Dedifferentiated amniotic fluid mesenchymal stem cell (primary cell): ENCODE results near the gene RPS18.
A peak's percentile ranks its signal among the peaks of the same experiment; 100 is the strongest.

Experiments
- DNase-seq: peaks from one replicate; pipeline ENCODE4 v3.0.0-alpha.2; 2016; ENCODE audit errors: extremely low spot score

RPS18 gene

GRCh38 chr6:33314943-33315792, 43.3 kb downstream of the RPS18 start:
- no peak for DNase-seq

DNA sequence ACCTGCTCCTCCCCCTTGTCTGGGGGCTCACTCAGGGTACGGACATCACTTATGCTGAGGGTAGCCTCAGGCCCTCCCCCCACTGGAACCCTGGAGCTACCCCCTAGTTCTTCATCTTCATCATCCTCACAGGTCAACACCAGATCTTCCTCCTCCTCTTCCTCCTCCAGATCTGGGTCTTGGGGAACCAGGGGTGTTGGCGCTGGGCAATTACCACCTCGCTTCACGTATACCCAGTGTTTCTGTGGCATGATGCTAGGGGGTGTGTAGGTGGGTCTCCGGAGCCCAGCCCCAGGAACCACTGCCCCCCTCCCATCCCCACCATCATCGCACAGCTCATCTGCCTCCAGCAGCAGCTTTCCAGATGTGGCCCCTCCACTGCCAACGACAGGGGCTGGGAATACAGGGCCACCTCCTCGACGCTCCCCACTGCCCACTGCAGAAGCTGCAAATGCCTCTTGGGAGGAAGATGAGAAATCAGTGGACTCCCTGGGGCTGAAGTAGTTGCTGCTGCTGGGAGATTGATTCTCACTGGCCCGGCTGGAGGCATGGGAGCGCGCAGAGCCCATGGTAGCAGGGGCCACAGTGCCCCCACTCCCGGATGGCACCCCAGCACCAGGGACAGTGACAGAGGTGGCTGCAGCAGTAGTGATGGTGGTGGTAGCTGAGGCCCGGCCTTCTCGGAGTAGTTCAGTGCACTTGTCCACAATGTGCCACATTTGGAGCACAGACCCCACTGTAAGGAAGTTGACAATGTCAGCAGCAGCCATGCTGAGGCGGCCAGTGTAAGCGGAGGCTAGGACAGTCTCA, 44.1 kb downstream of the RPS18 start:
- DNase-seq: no peak

DNA sequence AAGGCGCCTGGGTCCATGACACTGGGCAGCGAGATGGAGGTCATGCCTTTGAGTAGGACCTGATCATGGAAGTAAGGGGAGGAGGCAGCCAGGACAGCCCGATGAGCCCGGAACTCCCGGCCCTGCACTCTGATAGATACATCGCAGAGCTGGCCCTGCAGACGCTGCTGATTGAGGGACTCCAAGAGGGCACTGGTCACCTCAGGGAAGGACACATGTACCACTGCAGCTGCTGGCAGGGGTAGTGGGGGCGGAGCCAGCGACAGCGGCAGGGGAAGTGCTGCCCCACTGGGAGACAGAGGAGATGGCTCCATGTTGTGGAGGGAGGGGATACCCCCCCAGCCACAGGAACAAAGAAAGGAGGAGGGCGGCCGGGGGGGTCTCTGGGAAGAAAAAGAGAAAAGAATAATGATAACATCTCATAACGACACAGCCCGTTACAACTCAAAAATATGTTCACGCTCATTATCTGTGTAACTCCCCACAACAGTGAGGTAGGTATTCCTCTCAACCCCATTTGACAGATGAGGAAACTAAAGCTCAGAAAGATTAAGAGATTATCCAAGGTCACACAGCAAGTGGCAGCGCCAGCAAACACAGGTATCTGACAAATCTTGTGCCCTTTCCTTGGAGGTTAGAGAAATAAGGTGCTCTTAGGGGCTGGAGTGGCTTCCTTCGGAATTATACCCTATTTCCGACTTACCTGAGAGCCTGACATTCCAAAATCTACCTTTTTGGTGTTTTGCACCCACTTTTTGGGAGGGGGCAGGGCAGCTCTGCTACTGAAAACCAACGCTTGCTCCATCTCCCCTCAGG, 44.9 kb downstream of the RPS18 start:
- DNase-seq: no peak

DNA sequence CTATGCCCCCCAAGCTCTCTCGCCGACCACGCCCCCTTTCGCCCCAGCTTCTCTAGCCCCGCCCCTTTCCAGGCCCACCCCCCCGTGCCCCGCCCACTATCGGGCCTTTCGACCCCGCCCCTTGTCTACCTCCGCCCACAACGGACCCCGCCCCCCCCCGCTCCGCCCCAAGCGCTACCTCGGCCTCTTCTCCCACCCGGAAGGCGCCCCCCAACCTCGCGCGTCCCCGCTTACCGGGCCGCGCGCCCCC, 45.5 kb downstream of the RPS18 start:
- no peak for DNase-seq

GRCh38 chr6:33317669-33318425, 46.0 kb downstream of the RPS18 start, which contains the start of gene ZBTB22:
Gene ZBTB22, minus strand, starts transcription at chr6:33317744. Its CDS starts 828 bp downstream, at chr6:33316916.
- peak; percentile 99 for DNase-seq

DNA sequence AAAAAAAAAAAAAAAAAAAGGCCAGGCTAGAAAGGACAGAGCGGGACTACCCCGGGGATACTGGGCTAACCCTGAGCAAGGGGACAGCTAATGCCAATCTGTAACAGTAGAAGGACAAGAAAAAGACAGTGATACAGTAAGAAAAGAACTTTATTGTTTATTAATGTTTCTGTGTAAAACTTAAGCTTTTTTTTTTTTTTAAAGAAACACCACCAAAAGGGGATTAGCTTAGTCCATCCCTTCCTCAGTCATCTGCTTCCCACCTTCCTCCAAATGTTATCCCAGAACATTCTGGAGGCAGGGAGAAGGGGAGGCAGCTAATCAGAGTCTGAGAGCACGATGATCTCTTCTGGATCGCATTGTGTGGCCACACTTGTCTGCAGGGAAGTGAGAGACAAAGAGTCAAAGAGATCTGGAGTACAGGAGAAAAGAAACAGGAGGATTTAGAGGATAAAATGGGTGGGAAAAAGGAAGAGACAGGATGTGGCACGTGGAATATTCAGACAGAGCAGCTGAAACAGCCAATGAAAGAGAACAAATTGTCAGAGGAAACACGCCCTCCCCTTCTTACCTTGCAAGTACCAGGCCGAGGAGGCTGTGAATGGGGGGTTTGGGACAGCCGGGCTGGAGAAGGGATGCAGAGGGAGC, 46.7 kb downstream of the RPS18 start:
- no peak for DNase-seq

- DNase-seq: no peak
These were observed 48.1 kb downstream of the RPS18 start for GRCh38 chr6:33319939-33320314.

DNA sequence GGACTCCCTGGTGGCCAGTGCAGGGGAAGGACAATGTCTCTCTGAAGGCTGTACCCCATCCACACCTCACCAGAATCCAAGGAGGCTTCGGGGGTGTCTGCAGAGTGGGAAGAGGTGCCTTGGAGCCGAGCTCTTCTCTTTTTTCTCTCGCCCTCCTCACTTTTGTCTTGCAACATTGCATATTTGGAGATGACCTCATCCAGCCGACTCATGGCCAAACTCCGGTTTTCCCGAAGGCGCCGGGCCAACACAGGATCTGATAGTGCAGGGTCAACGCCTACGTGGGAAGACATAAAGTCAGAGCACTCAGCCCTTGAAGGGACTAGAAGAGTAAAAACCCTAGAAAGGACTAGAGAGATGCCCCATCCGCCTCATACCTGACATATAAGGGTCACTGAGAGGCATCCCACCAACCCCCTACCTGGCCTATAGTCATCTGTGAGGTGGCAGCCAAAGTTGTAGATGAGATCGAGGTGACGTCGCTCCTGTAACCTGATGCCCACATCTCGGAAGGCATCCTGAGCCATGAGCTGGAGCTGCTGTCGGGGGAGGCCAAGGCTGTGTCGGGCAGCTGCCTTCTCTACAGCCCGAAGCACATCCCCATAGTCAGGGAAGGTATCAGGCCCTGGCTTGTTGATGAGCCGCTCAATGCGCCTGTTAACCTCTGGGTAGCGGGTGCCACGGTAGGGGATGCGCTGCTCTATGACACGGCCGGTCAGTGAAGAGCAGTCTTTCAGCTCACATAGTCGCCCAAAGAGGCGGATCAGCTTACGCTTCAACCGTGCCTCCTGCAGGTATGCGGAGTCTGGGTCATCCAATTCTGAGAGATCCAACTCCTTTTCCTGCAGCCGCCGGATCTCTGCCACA, 48.7 kb downstream of the RPS18 start:
- DNase-seq: peak; percentile 69

- no peak for DNase-seq
These were observed 49.4 kb downstream of the RPS18 start for GRCh38 chr6:33321227-33321626.

DNA sequence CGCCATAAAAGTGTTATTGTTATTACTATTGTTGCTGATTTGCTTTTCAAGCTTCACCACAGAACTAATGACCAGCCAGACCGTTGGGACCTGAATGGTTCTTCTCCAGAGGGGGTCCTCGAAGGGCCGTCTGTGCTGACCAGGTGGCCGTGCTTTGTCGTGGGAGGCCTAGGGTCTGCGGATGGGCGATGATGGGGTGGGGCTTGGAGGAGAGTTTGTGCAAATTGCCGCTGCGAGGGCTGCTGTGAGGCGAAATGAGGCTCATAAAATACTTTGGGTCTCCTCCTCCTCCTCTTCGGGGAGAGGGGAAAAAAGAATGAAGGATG, 51.7 kb downstream of the RPS18 start:
- DNase-seq: no peak

GRCh38 chr6:33324125-33324524, 52.2 kb downstream of the RPS18 start:
- no peak for DNase-seq
